OCI-LY1 (cell line): ENCODE results near the gene NELFE.
"Not testable (repeated sequence)": the region's sequence is repeated elsewhere in the genome, so short reads cannot be mapped to it uniquely, and the experiment has no call there.

Experiments
- CTCF ChIP-seq: fragments of 200-600 bp; sonication (generic), shearing (Covaris generic); IDR thresholded peaks from 2 replicates; pipeline ENCODE4 v1.5.1; 2017; ENCODE audit warnings: mild to moderate bottlenecking, antibody characterized with exemption, low read length, moderate library complexity, mixed read lengths
- EZH2 ChIP-seq: fragments of 200-600 bp; sonication (generic), shearing (Covaris generic); IDR thresholded peaks from 2 replicates; pipeline ENCODE4 v1.8.0; 2017; ENCODE audit warnings: borderline replicate concordance, mixed run types, mild to moderate bottlenecking, antibody characterized with exemption, low read length, moderate library complexity, mixed read lengths

DNA sequence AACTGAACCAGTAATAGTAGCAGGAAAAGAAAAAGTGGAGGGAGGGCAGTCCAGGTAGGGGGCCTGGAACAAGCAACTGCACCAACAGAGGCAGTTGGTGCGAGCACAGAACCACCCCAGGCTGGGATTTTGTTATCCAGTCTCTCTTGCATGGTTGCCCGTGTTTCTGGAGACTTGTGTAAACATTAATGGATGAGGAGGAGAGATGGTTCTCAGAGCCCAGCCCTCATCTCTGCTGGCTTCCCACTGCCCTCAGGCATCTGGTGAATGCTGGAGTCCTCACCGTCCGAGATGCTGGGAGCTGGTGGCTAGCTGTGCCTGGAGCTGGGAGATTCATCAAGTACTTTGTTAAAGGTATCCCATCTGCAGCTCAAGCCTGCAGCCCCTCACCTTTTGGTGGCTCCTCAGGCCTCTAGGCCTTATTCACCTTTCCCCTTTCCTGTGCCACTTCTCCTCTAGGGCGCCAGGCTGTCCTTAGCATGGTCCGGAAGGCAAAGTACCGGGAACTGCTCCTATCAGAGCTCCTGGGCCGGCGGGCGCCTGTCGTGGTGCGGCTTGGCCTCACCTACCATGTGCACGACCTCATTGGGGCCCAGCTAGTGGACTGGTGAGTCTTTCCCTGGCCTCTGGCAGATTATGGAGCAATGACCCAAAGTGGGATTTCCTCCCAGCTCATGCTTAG, 21.6 kb upstream of the NELFE start:
- TF ChIP-seq CTCF, EZH2: not testable (repeated sequence)
